GM12873 (cell line): ENCODE measurements around the gene BST2.

ENCODE experiments used
- CTCF ChIP-seq: IDR thresholded peaks from 2 replicates; pipeline ENCODE4 v1.5.1; 2012; ENCODE audit warnings: low read depth, mild to moderate bottlenecking, moderate library complexity, low read length, control low read depth; ENCODE audit not compliant: insufficient read depth; ENCODE audit errors: missing control alignments

Gene BST2

GRCh38 chr19:17393002-17393401 is 12.4 kb downstream of the BST2 start:
- TF ChIP-seq CTCF: no peak

- no peak for TF ChIP-seq CTCF
These were observed 13.9 kb downstream of the BST2 start for GRCh38 chr19:17391371-17392151.

DNA sequence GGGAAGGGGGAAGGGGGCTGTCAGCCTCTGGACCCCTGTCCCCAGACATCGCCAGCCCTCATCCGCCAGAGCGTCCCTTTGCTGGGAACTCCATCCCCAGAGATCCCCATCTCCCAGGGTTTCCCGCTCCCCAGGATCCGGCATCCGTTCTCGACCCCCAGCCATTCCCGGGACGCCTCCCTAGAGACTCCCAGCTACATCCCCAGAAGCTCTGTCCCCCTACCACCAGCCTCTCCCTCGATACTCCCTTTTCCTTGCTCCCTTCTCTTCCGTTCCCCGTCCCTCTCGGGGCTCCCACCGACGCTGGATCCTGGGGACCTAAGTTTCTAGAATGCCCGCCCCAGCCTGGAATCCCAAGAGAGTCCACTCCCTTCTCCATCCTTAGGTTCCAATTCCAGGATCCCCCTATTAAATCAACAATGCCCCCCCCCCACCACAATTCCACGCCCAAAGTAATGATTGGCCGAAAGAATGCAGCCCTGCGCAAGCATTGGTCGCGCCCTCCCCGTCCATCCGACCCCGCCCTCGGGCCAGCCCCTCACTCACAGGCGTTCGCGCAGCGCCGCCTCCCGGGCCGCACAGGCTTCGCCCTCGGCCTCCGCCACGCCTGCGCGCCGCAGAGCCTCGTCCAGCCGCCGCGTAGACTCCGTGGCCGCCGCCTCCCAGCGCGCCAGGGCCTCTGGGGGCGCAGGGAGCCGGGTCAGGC is 14.6 kb downstream of the BST2 start:
- TF ChIP-seq CTCF: peak; percentile 73

DNA sequence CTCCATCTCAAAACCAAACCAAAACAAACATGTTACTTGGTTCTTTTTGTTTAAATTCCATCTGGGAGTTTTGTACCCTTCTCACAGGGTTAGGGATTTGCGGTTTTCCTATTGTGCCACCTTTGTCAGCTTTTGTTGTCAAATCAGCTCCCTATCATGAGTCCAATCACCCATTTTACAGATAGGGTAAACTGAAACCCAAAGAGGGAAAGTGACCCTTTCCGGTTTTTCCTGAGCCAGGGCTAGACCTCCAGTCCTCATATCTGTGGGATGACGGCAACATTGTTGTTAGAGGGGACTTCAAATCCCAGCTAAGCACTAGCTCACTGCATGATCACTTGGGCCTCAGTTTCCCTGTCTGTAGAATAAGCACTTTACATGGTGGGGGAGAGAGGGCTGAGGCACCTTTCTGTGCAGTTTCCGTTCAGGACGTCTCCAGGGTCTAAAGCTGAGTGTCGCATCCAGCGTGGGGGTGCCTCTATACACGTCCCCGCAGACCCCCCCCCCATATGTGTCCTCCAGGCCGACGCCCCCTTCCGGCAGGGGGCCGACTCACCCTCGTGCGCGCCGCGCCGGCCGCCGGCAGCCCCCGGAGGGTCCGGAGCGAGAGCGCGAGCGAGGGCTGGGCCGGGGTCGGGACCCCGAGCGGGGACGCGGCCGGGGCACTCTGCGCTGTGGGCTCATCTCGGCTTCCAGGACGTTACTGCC is 15.3 kb downstream of the BST2 start:
- TF ChIP-seq CTCF: peak; percentile 8

- no peak for TF ChIP-seq CTCF
These were observed 16.1 kb downstream of the BST2 start for GRCh38 chr19:17389288-17389687.

GRCh38 chr19:17385878-17386611 is 19.4 kb downstream of the BST2 start:
- TF ChIP-seq CTCF: peak; percentile 98
